Measurements from ENCODE around the gene PATZ1.

DNA sequence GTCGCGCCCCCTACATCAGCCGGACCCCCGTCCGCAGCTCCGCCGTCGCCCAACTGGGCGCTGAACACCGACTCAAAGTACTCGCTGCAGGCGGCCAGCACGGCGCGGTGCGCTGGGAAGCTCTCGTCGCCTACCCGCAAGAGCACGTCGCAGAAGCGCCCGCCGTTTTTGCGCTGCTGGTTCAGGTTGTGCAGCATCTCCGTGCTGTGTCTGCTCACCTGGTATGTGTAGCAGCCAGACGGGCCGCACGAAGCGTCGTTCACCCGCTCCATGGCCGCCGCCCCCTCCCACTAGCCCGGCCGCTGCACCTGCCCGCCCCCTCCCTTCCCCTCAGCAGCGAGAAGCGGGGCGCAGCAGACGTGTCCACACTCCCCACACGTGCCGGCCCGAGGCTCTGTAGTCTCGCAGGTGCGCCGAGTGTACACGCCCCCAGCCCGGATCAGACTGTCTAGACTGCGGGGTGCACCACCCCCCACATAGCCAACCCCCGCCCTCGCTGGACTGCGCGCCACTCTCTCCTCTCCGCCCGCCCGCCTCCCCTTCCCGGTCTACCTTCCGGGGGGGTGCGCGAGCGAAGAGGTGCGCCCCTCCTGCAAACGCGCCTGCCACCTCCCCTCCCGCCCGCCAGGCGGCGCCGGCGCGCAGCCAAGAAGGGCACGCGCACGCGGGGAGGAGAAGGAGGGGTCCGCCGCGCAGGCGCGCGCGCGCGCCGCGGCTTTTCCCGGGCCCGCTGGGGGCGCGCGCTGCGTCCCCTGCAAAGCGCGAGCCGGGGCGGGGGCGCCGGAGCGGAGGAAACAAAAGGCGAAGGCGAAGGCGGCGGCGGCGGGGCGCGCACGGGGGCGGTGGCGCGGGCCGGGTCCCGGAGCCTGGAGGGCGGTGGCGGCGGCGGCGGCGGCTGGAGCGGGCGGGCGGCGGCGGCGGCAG is 553 bp downstream of the PATZ1 start:
- TF ChIP-seq CTCF (IDR thresholded peaks at IDR 0.05; ENCODE audit: borderline replicate concordance, extremely low read depth, low read length, poor library complexity, severe bottlenecking) (peak; percentile 95), EZH2 (IDR thresholded peaks at IDR 0.05; ENCODE audit: borderline replicate concordance, low read depth, low read length, severe bottlenecking) (no peak)

Data from DND-41 (cell line).